Naive B cell (primary cell): ENCODE results near the gene ELOVL2. TPM values are rescaled to one million over a fixed set of nuclear protein-coding genes. Genes with fewer than 3 reads are reported as not detected.
A peak's percentile ranks its signal among the peaks of the same experiment; 100 is the strongest.

Source experiments
- ATAC-seq, 2 donors: fragments of 150-1000 bp; cut with Tn5 transposase; 2 replicates each; pipeline ENCODE4 v1.10.0; 2021; ENCODE audit warnings: low read depth in 2 of 2, mild to moderate bottlenecking in 2 of 2, moderate library complexity in 2 of 2
- DNase-seq: peaks from one replicate; pipeline ENCODE4 v3.0.0; 2022
- H3K27ac Mint-ChIP-seq, 6 donors: one replicate each; pipeline ENCODE4 v1.8.0; 2020 to 2022; ENCODE audit warnings: mild to moderate bottlenecking in 6 of 6, mixed read lengths in 6 of 6, moderate library complexity in 5 of 6, inconsistent platforms in 2 of 6
- H3K27me3 Mint-ChIP-seq, 3 donors: one replicate each; pipeline ENCODE4 v1.8.0; 2021 to 2022; ENCODE audit warnings: mixed read lengths in 3 of 3, mild to moderate bottlenecking in 1 of 3
- H3K36me3 Mint-ChIP-seq, 2 donors: one replicate each; pipeline ENCODE4 v1.8.0; 2020 to 2022; ENCODE audit warnings: mixed read lengths in 2 of 2, inconsistent platforms in 1 of 2, mild to moderate bottlenecking in 1 of 2
- H3K4me1 Mint-ChIP-seq, 3 donors: one replicate each; pipeline ENCODE4 v1.8.0; 2020 to 2022; ENCODE audit warnings: mixed read lengths in 3 of 3, inconsistent platforms in 1 of 3, mild to moderate bottlenecking in 1 of 3, moderate library complexity in 1 of 3
- H3K4me3 Mint-ChIP-seq, 8 donors: one replicate each; pipeline ENCODE4 v1.8.0; 2020 to 2022; ENCODE audit warnings: mild to moderate bottlenecking in 8 of 8, mixed read lengths in 8 of 8, moderate library complexity in 8 of 8, inconsistent platforms in 2 of 8
- H3K9me3 Mint-ChIP-seq, 7 donors: one replicate each; pipeline ENCODE4 v1.8.0; 2020 to 2022; ENCODE audit warnings: mixed read lengths in 7 of 7, mild to moderate bottlenecking in 5 of 7, inconsistent platforms in 2 of 7, moderate library complexity in 1 of 7
- polyA plus RNA-seq, 6 donors: library from polyadenylated mRNA; unstranded; fragments of 300-500 nt; fragmentation: Illumina TruSeq; gene quantifications; one replicate each; pipeline ENCODE4 v1.2.3, GENCODE V29; 2021; ENCODE audit warnings: low read depth in 6 of 6

ELOVL2 gene
- polyA plus RNA-seq, 6 donors from 2014 or later: not detected

GRCh38 chr6:11069760-11070159 lies 25.7 kb upstream of the ELOVL2 start:
- Mint-ChIP-seq H3K4me1 (no peaks in the 10 kb centered on the region), H3K27ac (no peak overlapping the region), H3K4me3 (no peak overlapping the region), H3K36me3 (no peaks in the 10 kb centered on the region), H3K27me3 (peaks cover 0 to under 1% (median 0%) of the 10 kb centered on the region in 3 donors), H3K9me3 (no peaks in the 10 kb centered on the region)
- ATAC-seq: no peak
- no peak for DNase-seq

GRCh38 chr6:11067348-11067747 lies 23.2 kb upstream of the ELOVL2 start:
- DNase-seq: no peak
- H3K9me3 Mint-ChIP-seq: no peaks in the 10 kb centered on the region
- peaks cover 0 to 7% (median 0%) of the 10 kb centered on the region in 3 donors for H3K27me3 Mint-ChIP-seq
- H3K27ac Mint-ChIP-seq: no peak overlapping the region
- H3K4me3 Mint-ChIP-seq: no peak overlapping the region
- H3K36me3 Mint-ChIP-seq: no peaks in the 10 kb centered on the region
- no peaks in the 10 kb centered on the region for H3K4me1 Mint-ChIP-seq
- no peak for ATAC-seq

DNA sequence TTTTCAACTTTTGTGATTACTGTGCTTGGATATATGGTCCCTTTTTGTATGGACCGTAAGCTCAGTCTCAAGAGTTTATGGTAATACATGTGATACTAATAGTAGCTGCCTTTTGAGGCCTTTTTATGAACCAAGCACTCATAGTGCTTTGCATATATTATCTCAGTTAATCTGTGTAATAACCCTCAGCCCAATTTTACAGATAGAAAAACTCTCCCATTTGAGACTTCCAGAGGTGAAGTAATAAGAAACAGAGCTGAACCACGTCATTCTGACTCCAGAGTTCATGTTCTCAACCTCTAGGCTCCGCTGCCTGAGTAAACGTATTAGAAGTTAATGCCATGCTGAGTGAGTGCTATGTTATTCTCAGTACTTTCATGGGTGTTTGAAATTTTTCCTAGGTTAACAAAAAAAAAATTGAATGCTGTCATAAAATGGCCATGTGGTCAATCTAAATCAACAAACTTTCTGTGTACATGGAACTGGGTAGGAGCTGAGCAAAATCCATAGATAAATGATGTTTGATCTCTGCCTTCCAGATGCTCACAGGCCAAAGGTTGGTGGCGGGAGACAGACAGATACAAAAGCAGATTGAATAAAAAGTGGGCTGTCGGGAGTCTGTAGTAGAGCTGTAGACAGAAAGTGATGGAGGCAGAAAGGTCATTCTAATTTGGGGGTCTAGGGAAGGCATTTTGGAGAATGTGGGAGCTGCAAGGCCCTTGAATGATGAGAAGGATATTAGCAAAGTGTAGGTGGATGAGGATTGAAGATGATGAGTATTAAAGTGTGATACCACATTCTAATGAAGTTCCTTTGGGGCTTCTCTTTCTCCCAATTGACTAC lies 22.6 kb upstream of the ELOVL2 start:
- ATAC-seq (no peak), DNase-seq (no peak)
- Mint-ChIP-seq H3K27ac (peak overlapping the region in 1 of 6 donors; percentile 38), H3K36me3 (no peaks in the 10 kb centered on the region), H3K4me3 (no peak overlapping the region), H3K27me3 (peaks cover 0 to 7% (median under 1%) of the 10 kb centered on the region in 3 donors), H3K9me3 (no peaks in the 10 kb centered on the region), H3K4me1 (no peaks in the 10 kb centered on the region)

- no peaks in the 10 kb centered on the region for H3K9me3 Mint-ChIP-seq
- ATAC-seq: no peak
- H3K4me1 Mint-ChIP-seq: no peaks in the 10 kb centered on the region
- DNase-seq: no peak
- H3K36me3 Mint-ChIP-seq: no peaks in the 10 kb centered on the region
- H3K27me3 Mint-ChIP-seq: peaks cover 5 to 16% (median 10%) of the 10 kb centered on the region in 3 donors
- no peak overlapping the region for H3K4me3 Mint-ChIP-seq
- H3K27ac Mint-ChIP-seq: no peak overlapping the region
These were observed 21.5 kb upstream of the ELOVL2 start for GRCh38 chr6:11065436-11066202.

GRCh38 chr6:11064836-11065235 lies 20.7 kb upstream of the ELOVL2 start:
- Mint-ChIP-seq H3K27me3 (peaks cover 5 to 17% (median 13%) of the 10 kb centered on the region in 3 donors), H3K36me3 (peaks cover 0 to 5% of the 10 kb centered on the region in 2 donors), H3K27ac (peak overlapping the region in 1 of 6 donors; percentile 17), H3K4me3 (no peak overlapping the region), H3K9me3 (no peaks in the 10 kb centered on the region), H3K4me1 (no peaks in the 10 kb centered on the region)
- DNase-seq (no peak), ATAC-seq (no peak)

DNA sequence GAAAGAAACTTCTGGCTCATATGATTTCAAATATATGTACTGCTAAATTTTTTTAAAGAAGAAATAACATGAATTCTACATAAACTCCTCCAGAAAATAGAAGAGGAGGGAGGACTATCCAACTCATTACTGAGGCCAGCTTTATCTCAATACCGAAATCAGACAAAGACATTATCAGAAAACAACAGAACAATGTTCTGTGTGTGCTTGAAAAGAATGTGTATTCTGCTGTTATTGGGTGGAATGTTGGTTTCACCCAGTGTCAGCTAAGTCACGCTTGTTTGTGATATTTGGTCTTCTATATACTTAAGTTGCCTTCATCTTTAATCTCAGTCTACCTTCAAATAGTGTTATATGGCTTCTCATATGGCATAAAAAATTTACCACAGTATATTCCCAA lies 18.6 kb upstream of the ELOVL2 start:
- no peak for ATAC-seq
- H3K4me1 Mint-ChIP-seq: no peaks in the 10 kb centered on the region

GRCh38 chr6:11062083-11062482 lies 18.0 kb upstream of the ELOVL2 start:
- H3K27ac Mint-ChIP-seq: no peak overlapping the region
- no peak overlapping the region for H3K4me3 Mint-ChIP-seq
- peaks cover 0 to 5% of the 10 kb centered on the region in 2 donors for H3K36me3 Mint-ChIP-seq
- DNase-seq: no peak
- ATAC-seq: no peak
- H3K27me3 Mint-ChIP-seq: peaks cover 5 to 17% (median 13%) of the 10 kb centered on the region in 3 donors
- H3K4me1 Mint-ChIP-seq: no peaks in the 10 kb centered on the region
- no peaks in the 10 kb centered on the region for H3K9me3 Mint-ChIP-seq

More for the DNA sequence above, 18.6 kb upstream of the ELOVL2 start:
- peaks cover 0 to 5% of the 10 kb centered on the region in 2 donors for H3K36me3 Mint-ChIP-seq
- H3K4me3 Mint-ChIP-seq: no peak overlapping the region
- DNase-seq: no peak
- H3K27ac Mint-ChIP-seq: no peak overlapping the region
- peaks cover 5 to 17% (median 13%) of the 10 kb centered on the region in 3 donors for H3K27me3 Mint-ChIP-seq
- H3K9me3 Mint-ChIP-seq: no peaks in the 10 kb centered on the region

GRCh38 chr6:11058406-11058805 lies 14.3 kb upstream of the ELOVL2 start:
- Mint-ChIP-seq H3K36me3 (peaks cover 0 to 5% of the 10 kb centered on the region in 2 donors), H3K27ac (no peak overlapping the region), H3K4me1 (no peaks in the 10 kb centered on the region), H3K27me3 (peaks cover 12 to 18% (median 13%) of the 10 kb centered on the region in 3 donors), H3K9me3 (no peaks in the 10 kb centered on the region), H3K4me3 (no peak overlapping the region)
- ATAC-seq (no peak), DNase-seq (no peak)

GRCh38 chr6:11056871-11057270 lies 12.8 kb upstream of the ELOVL2 start:
- DNase-seq (no peak), ATAC-seq (no peak)
- H3K4me1 Mint-ChIP-seq: no peaks in the 10 kb centered on the region
- peaks cover 11 to 22% (median 16%) of the 10 kb centered on the region in 3 donors for H3K27me3 Mint-ChIP-seq
- H3K9me3 Mint-ChIP-seq: no peaks in the 10 kb centered on the region
- H3K27ac Mint-ChIP-seq: peak overlapping the region in 2 of 6 donors; percentile 21 to 60
- peaks cover 0 to 5% of the 10 kb centered on the region in 2 donors for H3K36me3 Mint-ChIP-seq
- H3K4me3 Mint-ChIP-seq: no peak overlapping the region

DNA sequence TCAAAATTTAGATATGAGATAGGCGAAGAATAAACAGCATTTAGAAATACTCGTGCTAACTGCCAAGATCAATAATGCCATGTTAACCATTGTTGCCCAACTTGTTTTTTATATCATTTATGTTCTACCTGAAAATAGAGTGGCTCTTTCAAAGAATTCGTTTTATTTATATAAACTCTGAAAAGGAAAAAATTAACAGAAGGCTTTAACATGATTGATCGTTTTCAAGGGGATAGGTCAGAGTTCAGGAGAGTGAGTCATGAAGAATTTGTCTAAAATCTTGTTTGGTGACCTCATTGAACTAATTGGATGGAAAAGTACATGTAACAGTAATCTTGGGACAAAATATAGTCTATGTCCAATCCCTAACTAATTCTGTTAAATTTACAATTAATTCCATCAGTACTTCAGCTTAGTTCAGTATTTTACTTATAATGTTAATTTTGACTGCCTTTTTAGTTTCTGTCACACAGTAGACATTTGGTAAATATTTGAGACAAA lies 11.1 kb upstream of the ELOVL2 start:
- ATAC-seq (no peak), DNase-seq (no peak)
- Mint-ChIP-seq H3K4me3 (no peak overlapping the region), H3K27ac (no peak overlapping the region), H3K4me1 (no peaks in the 10 kb centered on the region), H3K36me3 (peaks cover 0 to 3% of the 10 kb centered on the region in 2 donors), H3K9me3 (no peaks in the 10 kb centered on the region), H3K27me3 (peaks cover 7 to 27% (median 20%) of the 10 kb centered on the region in 3 donors)

GRCh38 chr6:11054722-11055121 lies 10.6 kb upstream of the ELOVL2 start:
- H3K4me3 Mint-ChIP-seq: no peak overlapping the region
- peaks cover 10 to 31% (median 19%) of the 10 kb centered on the region in 3 donors for H3K27me3 Mint-ChIP-seq
- H3K9me3 Mint-ChIP-seq: no peaks in the 10 kb centered on the region
- DNase-seq (no peak), ATAC-seq (no peak)
- H3K36me3 Mint-ChIP-seq: no peaks in the 10 kb centered on the region
- no peaks in the 10 kb centered on the region for H3K4me1 Mint-ChIP-seq
- H3K27ac Mint-ChIP-seq: no peak overlapping the region

- DNase-seq (no peak), ATAC-seq (no peak)
- H3K9me3 Mint-ChIP-seq: no peaks in the 10 kb centered on the region
- no peak overlapping the region for H3K4me3 Mint-ChIP-seq
- no peak overlapping the region for H3K27ac Mint-ChIP-seq
- H3K36me3 Mint-ChIP-seq: no peaks in the 10 kb centered on the region
- no peaks in the 10 kb centered on the region for H3K4me1 Mint-ChIP-seq
- peaks cover 18 to 39% (median 32%) of the 10 kb centered on the region in 3 donors for H3K27me3 Mint-ChIP-seq
These were observed 9.2 kb upstream of the ELOVL2 start for GRCh38 chr6:11053307-11053706.

GRCh38 chr6:11050731-11051130 lies 6.6 kb upstream of the ELOVL2 start:
- no peaks in the 10 kb centered on the region for H3K9me3 Mint-ChIP-seq

More at GRCh38 chr6:11050731-11051130, 6.6 kb upstream of the ELOVL2 start:
- Mint-ChIP-seq H3K27ac (no peak overlapping the region), H3K27me3 (peaks cover 35 to 61% (median 48%) of the 10 kb centered on the region in 3 donors), H3K4me3 (no peak overlapping the region), H3K36me3 (no peaks in the 10 kb centered on the region), H3K4me1 (no peaks in the 10 kb centered on the region)
- DNase-seq (no peak), ATAC-seq (no peak)
